DOHH2 (cell line): ENCODE data around the gene SOCS6.

Source experiments
- H3F3A ChIP-seq: fragments of 200-600 bp; sonication (generic), shearing (Covaris generic); 2 replicates; pipeline ENCODE4 v1.6.0; 2016; ENCODE audit warnings: antibody characterized with exemption, mild to moderate bottlenecking; ENCODE audit not compliant: control insufficient read depth, insufficient read depth
- H3K27ac ChIP-seq: fragments of 200-600 bp; sonication (generic); 2 replicates; pipeline ENCODE4 v1.5.1; 2014; ENCODE audit warnings: low read depth, mild to moderate bottlenecking, low read length, moderate library complexity
- H3K27me3 ChIP-seq: fragments of 200-600 bp; sonication (generic); 2 replicates; pipeline ENCODE4 v1.6.1; 2014; ENCODE audit warnings: mild to moderate bottlenecking, low read length, mixed read lengths; ENCODE audit not compliant: control insufficient read depth
- H3K36me3 ChIP-seq: fragments of 200-600 bp; sonication (generic); 2 replicates; pipeline ENCODE4 v1.6.1; 2014; ENCODE audit warnings: mild to moderate bottlenecking, low read length, moderate library complexity, mixed read lengths; ENCODE audit not compliant: control insufficient read depth
- H3K4me1 ChIP-seq: fragments of 200-600 bp; sonication (generic); 2 replicates; pipeline ENCODE4 v1.6.1; 2014; ENCODE audit warnings: mild to moderate bottlenecking, low read length, mixed read lengths; ENCODE audit not compliant: control insufficient read depth
- H3K4me2 ChIP-seq: fragments of 200-600 bp; sonication (generic); 2 replicates; pipeline ENCODE4 v1.6.0; 2014; ENCODE audit warnings: mild to moderate bottlenecking, low read length, moderate library complexity
- H3K4me3 ChIP-seq: fragments of 200-600 bp; sonication (generic); 2 replicates; pipeline ENCODE4 v1.5.1; 2014; ENCODE audit warnings: mild to moderate bottlenecking, low read length, mixed read lengths
- H3K79me2 ChIP-seq: fragments of 200-600 bp; sonication (generic); 2 replicates; pipeline ENCODE4 v1.6.1; 2014; ENCODE audit warnings: mild to moderate bottlenecking, low read length, mixed read lengths; ENCODE audit not compliant: control insufficient read depth
- H3K9me2 ChIP-seq: fragments of 200-600 bp; sonication (generic); replicated peaks from 2 replicates; pipeline ENCODE4 v1.6.1; 2014; ENCODE audit warnings: mild to moderate bottlenecking, low read length, mixed read lengths; ENCODE audit not compliant: control insufficient read depth
- H3K9me3 ChIP-seq: fragments of 200-600 bp; sonication (generic); 2 replicates; pipeline ENCODE4 v1.6.1; 2014; ENCODE audit warnings: antibody characterized with exemption, low read length, mixed read lengths; ENCODE audit not compliant: control insufficient read depth, insufficient read depth
- H4K20me1 ChIP-seq: fragments of 200-600 bp; sonication (generic); 2 replicates; pipeline ENCODE4 v1.6.0; 2014; ENCODE audit warnings: low read depth, mild to moderate bottlenecking, antibody characterized with exemption, low read length, moderate library complexity; ENCODE audit not compliant: control insufficient read depth, insufficient read depth
- CTCF ChIP-seq: fragments of 200-600 bp; sonication (generic); IDR thresholded peaks from one replicate; pipeline ENCODE4 v1.5.1; 2014; ENCODE audit warnings: antibody characterized with exemption, mild to moderate bottlenecking, low read depth, low read length; ENCODE audit not compliant: poor library complexity, severe bottlenecking
- EZH2phosphoT487 ChIP-seq: fragments of 200-600 bp; sonication (generic); IDR thresholded peaks from 2 replicates; pipeline ENCODE4 v1.6.1; 2017; ENCODE audit warnings: borderline replicate concordance, mild to moderate bottlenecking, antibody characterized with exemption, low read length, moderate library complexity, mixed read lengths

SOCS6 gene

GRCh38 chr18:70330887-70331286 lies 42.0 kb downstream of the SOCS6 start:
- no peaks in the 10 kb centered on the region for H3K9me3 ChIP-seq
- H3K4me2 ChIP-seq: no peak overlapping the region
- H3K27ac ChIP-seq: no peak overlapping the region
- no peaks in the 10 kb centered on the region for H3K27me3 ChIP-seq
- TF ChIP-seq CTCF (no peak), EZH2phosphoT487 (no peak)
- no peak overlapping the region for H3K4me3 ChIP-seq
- no peaks in the 10 kb centered on the region for H4K20me1 ChIP-seq
- no peaks in the 10 kb centered on the region for H3K79me2 ChIP-seq
- H3K36me3 ChIP-seq: no peaks in the 10 kb centered on the region
- peaks cover 3% of the 10 kb centered on the region for H3K4me1 ChIP-seq
- no peaks in the 10 kb centered on the region for H3F3A ChIP-seq
- no peaks in the 10 kb centered on the region for H3K9me2 ChIP-seq

GRCh38 chr18:70331456-70332097 lies 42.7 kb downstream of the SOCS6 start:
- H3K79me2 ChIP-seq: no peaks in the 10 kb centered on the region
- no peak overlapping the region for H3K4me2 ChIP-seq
- TF ChIP-seq CTCF (no peak), EZH2phosphoT487 (no peak)
- no peak overlapping the region for H3K27ac ChIP-seq
- H3K36me3 ChIP-seq: no peaks in the 10 kb centered on the region
- H4K20me1 ChIP-seq: no peaks in the 10 kb centered on the region
- H3F3A ChIP-seq: no peaks in the 10 kb centered on the region
- H3K27me3 ChIP-seq: no peaks in the 10 kb centered on the region
- H3K4me3 ChIP-seq: no peak overlapping the region
- H3K9me3 ChIP-seq: no peaks in the 10 kb centered on the region
- H3K4me1 ChIP-seq: peaks cover 3% of the 10 kb centered on the region
- no peaks in the 10 kb centered on the region for H3K9me2 ChIP-seq

GRCh38 chr18:70332694-70333093 lies 43.8 kb downstream of the SOCS6 start:
- Histone ChIP-seq H3K4me3 (no peak overlapping the region), H3K4me2 (no peak overlapping the region), H3K79me2 (no peaks in the 10 kb centered on the region), H4K20me1 (no peaks in the 10 kb centered on the region), H3K4me1 (peaks cover 3% of the 10 kb centered on the region), H3K9me3 (no peaks in the 10 kb centered on the region), H3K36me3 (no peaks in the 10 kb centered on the region), H3F3A (no peaks in the 10 kb centered on the region), H3K9me2 (no peaks in the 10 kb centered on the region), H3K27ac (no peak overlapping the region), H3K27me3 (no peaks in the 10 kb centered on the region)
- TF ChIP-seq EZH2phosphoT487 (no peak), CTCF (no peak)
